HEK293 (cell line): ENCODE data around the gene PGM1.

ENCODE experiments used
- ZFP3 ChIP-seq: fragments of 450-650 bp; formaldehyde crosslinking; IDR thresholded peaks from 2 replicates; pipeline ENCODE4 v1.5.1; 2016; ENCODE audit warnings: low read depth, missing biosample characterization, missing genetic modification characterization
- ZNF133 ChIP-seq: fragments of 450-650 bp; formaldehyde crosslinking; IDR thresholded peaks from 2 replicates; pipeline ENCODE4 v1.5.1; 2016; ENCODE audit warnings: missing biosample characterization, missing genetic modification characterization
- ZNF214 ChIP-seq: fragments of 450-650 bp; formaldehyde crosslinking; IDR thresholded peaks from 2 replicates; pipeline ENCODE4 v1.5.1; 2017; ENCODE audit warnings: missing biosample characterization, mild to moderate bottlenecking, missing genetic modification characterization, borderline replicate concordance
- ZNF521 ChIP-seq: fragments of 450-650 bp; formaldehyde crosslinking; IDR thresholded peaks from 2 replicates; pipeline ENCODE4 v1.5.1; 2017; ENCODE audit warnings: missing biosample characterization, mild to moderate bottlenecking, missing genetic modification characterization
- ZNF76 ChIP-seq: fragments of 450-650 bp; formaldehyde crosslinking; IDR thresholded peaks from 2 replicates; pipeline ENCODE4; 2016; ENCODE audit warnings: low read depth, missing biosample characterization, missing genetic modification characterization, borderline replicate concordance
- TF ChIP-seq, protein P1 (sequence below): fragments of 450-650 bp; formaldehyde crosslinking; IDR thresholded peaks from 2 replicates; pipeline ENCODE4 v1.5.1; 2017; ENCODE audit warnings: missing biosample characterization, missing genetic modification characterization
- TF ChIP-seq, protein P2 (sequence below): fragments of 450-650 bp; formaldehyde crosslinking; IDR thresholded peaks from 2 replicates; pipeline ENCODE4 v1.5.1; 2016; ENCODE audit warnings: missing biosample characterization, missing genetic modification characterization
- TF ChIP-seq, protein P3 (sequence below): fragments of 450-650 bp; formaldehyde crosslinking; IDR thresholded peaks from 2 replicates; pipeline ENCODE4 v1.5.1; 2016; ENCODE audit warnings: missing biosample characterization, missing genetic modification characterization
- TF ChIP-seq, protein P4 (sequence below): fragments of 450-650 bp; formaldehyde crosslinking; IDR thresholded peaks from 2 replicates; pipeline ENCODE4 v1.5.1; 2016; ENCODE audit warnings: missing biosample characterization, missing genetic modification characterization

DNA sequence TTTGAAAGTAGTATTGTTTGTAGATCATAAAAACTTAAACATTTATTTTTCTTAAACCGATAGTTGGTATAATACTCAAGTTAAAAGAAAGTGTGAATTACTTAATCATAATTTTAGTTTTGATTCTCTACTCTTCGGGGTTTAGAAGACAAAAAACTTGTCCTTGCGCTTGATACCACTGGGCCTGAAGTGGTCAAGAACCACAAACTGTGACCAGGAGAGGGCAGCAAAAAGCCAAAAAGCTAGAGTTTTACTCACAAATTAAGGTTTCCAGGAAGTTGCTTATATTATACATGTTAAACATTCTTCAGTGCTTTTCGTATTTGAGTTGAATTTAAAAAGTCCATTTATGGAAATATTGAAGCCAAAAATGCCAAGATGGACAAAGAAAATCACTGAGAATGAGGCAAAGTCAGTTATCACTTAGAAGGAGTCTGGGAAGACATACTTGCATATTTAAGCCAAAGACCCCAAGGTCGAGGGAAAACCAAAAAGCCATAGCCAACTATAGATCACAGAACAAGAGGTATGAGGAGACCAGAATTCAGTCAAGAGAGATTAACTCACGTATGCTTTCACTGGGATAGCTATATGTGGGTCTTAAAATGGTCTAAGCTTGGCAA, 35.7 kb upstream of the PGM1 start:
- TF ChIP-seq ZNF214 (tag by site-specific recombination), result no peak
- TF ChIP-seq, protein P1, sequence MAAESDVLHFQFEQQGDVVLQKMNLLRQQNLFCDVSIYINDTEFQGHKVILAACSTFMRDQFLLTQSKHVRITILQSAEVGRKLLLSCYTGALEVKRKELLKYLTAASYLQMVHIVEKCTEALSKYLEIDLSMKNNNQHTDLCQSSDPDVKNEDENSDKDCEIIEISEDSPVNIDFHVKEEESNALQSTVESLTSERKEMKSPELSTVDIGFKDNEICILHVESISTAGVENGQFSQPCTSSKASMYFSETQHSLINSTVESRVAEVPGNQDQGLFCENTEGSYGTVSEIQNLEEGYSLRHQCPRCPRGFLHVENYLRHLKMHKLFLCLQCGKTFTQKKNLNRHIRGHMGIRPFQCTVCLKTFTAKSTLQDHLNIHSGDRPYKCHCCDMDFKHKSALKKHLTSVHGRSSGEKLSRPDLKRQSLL (tag by site-specific recombination), result no peak
- TF ChIP-seq, protein P2, sequence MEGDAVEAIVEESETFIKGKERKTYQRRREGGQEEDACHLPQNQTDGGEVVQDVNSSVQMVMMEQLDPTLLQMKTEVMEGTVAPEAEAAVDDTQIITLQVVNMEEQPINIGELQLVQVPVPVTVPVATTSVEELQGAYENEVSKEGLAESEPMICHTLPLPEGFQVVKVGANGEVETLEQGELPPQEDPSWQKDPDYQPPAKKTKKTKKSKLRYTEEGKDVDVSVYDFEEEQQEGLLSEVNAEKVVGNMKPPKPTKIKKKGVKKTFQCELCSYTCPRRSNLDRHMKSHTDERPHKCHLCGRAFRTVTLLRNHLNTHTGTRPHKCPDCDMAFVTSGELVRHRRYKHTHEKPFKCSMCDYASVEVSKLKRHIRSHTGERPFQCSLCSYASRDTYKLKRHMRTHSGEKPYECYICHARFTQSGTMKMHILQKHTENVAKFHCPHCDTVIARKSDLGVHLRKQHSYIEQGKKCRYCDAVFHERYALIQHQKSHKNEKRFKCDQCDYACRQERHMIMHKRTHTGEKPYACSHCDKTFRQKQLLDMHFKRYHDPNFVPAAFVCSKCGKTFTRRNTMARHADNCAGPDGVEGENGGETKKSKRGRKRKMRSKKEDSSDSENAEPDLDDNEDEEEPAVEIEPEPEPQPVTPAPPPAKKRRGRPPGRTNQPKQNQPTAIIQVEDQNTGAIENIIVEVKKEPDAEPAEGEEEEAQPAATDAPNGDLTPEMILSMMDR, result no peak
- TF ChIP-seq ZNF133 (tag by site-specific recombination), result no peak
- TF ChIP-seq, protein P3, sequence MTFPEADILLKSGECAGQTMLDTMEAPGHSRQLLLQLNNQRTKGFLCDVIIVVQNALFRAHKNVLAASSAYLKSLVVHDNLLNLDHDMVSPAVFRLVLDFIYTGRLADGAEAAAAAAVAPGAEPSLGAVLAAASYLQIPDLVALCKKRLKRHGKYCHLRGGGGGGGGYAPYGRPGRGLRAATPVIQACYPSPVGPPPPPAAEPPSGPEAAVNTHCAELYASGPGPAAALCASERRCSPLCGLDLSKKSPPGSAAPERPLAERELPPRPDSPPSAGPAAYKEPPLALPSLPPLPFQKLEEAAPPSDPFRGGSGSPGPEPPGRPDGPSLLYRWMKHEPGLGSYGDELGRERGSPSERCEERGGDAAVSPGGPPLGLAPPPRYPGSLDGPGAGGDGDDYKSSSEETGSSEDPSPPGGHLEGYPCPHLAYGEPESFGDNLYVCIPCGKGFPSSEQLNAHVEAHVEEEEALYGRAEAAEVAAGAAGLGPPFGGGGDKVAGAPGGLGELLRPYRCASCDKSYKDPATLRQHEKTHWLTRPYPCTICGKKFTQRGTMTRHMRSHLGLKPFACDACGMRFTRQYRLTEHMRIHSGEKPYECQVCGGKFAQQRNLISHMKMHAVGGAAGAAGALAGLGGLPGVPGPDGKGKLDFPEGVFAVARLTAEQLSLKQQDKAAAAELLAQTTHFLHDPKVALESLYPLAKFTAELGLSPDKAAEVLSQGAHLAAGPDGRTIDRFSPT (tag by site-specific recombination), result no peak
- no peak for TF ChIP-seq ZNF76
- TF ChIP-seq ZNF521 (tag by site-specific recombination), result no peak
- no peak for TF ChIP-seq ZFP3 (tag by site-specific recombination)
- TF ChIP-seq, protein P4, sequence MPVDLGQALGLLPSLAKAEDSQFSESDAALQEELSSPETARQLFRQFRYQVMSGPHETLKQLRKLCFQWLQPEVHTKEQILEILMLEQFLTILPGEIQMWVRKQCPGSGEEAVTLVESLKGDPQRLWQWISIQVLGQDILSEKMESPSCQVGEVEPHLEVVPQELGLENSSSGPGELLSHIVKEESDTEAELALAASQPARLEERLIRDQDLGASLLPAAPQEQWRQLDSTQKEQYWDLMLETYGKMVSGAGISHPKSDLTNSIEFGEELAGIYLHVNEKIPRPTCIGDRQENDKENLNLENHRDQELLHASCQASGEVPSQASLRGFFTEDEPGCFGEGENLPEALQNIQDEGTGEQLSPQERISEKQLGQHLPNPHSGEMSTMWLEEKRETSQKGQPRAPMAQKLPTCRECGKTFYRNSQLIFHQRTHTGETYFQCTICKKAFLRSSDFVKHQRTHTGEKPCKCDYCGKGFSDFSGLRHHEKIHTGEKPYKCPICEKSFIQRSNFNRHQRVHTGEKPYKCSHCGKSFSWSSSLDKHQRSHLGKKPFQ (tag by site-specific recombination), result no peak
